Activated T-helper 1 cell treated with anti-CD3 and anti-CD28 coated beads, Interleukin-12 subunit alpha, Interleukin-12 subunit beta, Interleukin-2, Interleukin-4 antibody, amounts not matched to agents 30 ng/mL and 10 ng/mL and 1 ng/mL, durations not matched to agents 14 hours and 24 hours and 36 hours (primary cell): Measurements from ENCODE around the gene AUTS2. TPM values are rescaled to one million over a fixed set of nuclear protein-coding genes. Genes with fewer than 3 reads are reported as not detected.

Experiments
- DNase-seq: peaks from one replicate; pipeline ENCODE4 v3.0.0; 2021; ENCODE audit warnings: low spot score
- H3K27ac Mint-ChIP-seq: one replicate; pipeline ENCODE4 v1.8.0; 2021; ENCODE audit warnings: mild to moderate bottlenecking, mixed read lengths
- H3K27me3 Mint-ChIP-seq: one replicate; pipeline ENCODE4 v1.8.0; 2022; ENCODE audit warnings: mild to moderate bottlenecking, moderate library complexity, mixed read lengths; ENCODE audit not compliant: insufficient read depth
- H3K36me3 Mint-ChIP-seq: one replicate; pipeline ENCODE4 v1.8.0; 2021; ENCODE audit warnings: low read depth, mixed read lengths
- H3K4me1 Mint-ChIP-seq: one replicate; pipeline ENCODE4 v1.8.0; 2021; ENCODE audit warnings: low read depth, mixed read lengths
- H3K4me3 Mint-ChIP-seq: one replicate; pipeline ENCODE4 v1.8.0; 2021; ENCODE audit warnings: mild to moderate bottlenecking, moderate library complexity, mixed read lengths
- H3K9me3 Mint-ChIP-seq: one replicate; pipeline ENCODE4 v1.8.0; 2021; ENCODE audit warnings: mixed read lengths
- intact Hi-C: fragments of 100-400 bp; cut with micrococcal nuclease; formaldehyde crosslinking; loops from one replicate; pipeline ENCODE4 v1.15.1; 2024
- total RNA-seq: library from RNA; stranded (reverse); gene quantifications from 2 replicates; pipeline ENCODE4 v1.2.3, GENCODE V29; 2022

AUTS2 gene
- total RNA-seq, 1 donor from 2014 or later, result 2.7 TPM

DNA sequence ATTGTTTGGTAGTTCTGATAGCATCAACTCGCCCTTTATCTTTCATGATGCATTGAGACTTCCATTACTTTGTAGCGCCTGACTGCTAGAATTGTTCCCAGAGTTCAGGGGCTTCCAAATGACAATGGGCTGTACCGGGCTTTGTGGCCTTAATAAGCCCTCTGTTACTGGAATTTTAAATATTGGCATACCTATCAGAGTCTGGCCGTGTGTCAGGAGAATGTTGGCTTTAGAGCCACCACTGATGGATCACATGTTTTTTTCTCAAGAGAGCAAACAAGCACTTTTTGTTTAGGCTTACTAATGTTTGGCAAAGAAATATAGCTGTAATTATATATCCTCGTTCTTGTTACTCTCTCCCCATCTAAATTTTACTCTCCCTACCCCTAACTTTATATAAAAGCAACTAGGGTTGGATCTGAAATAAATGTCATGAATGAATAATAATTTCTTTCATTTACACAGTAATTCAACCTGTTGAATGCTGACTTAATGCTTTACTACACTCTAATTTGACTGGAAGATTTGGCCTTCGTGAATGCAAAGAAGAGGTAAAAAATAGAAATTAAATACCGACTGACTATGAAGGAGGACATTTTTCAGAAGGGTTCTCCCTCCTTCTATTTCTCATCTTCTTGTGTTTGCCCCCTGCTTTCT lies 396.7 kb downstream of the AUTS2 start:
- H3K36me3 Mint-ChIP-seq, result no peaks in the 10 kb centered on the region
- H3K27ac Mint-ChIP-seq, result no peak overlapping the region
- H3K27me3 Mint-ChIP-seq, result no peaks in the 10 kb centered on the region
- H3K4me1 Mint-ChIP-seq, result no peaks in the 10 kb centered on the region
- H3K4me3 Mint-ChIP-seq, result no peak overlapping the region
- H3K9me3 Mint-ChIP-seq, result no peaks in the 10 kb centered on the region
- no peak for DNase-seq
- intact Hi-C loops, result no loop called here

- Mint-ChIP-seq H3K4me1 (no peaks in the 10 kb centered on the region), H3K9me3 (no peaks in the 10 kb centered on the region)
Observed at GRCh38 chr7:69996121-69996520, 397.8 kb downstream of the AUTS2 start.

DNA sequence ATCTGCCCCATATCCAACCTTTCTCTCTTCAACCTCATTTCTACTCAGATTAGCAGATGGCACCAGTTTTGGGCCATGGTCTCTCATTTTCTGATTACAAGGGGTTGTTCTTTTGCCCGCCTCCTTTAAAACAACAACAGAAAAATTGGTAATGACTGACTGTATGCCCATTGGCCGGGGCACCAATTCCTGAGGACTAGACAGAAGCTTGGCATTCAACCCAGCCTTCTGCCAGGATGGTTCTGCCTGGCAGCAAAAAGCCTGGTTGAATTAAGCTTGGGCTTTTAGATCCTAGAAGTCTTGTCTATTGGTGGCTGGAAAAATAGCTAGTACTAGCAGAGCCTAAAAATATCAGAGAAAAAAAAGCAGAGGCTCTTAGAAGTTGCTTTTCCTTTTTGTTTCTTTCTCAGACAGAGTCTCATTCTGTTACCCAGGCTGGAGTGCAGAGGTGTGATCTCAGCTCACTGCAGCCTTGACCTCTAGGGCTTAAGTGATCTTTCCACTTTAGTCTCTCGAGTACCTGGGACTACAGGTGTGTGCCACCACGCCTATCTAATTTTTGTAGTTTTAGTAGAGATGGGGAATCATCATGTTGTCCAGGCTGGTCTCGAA lies 402.6 kb downstream of the AUTS2 start:
- Mint-ChIP-seq H3K4me1 (peaks cover under 1% of the 10 kb centered on the region), H3K27ac (no peak overlapping the region), H3K27me3 (no peaks in the 10 kb centered on the region), H3K36me3 (no peaks in the 10 kb centered on the region), H3K4me3 (no peak overlapping the region), H3K9me3 (no peaks in the 10 kb centered on the region)
- intact Hi-C loops, result no loop called here
- no peak for DNase-seq

More at GRCh38 chr7:69996121-69996520, 397.8 kb downstream of the AUTS2 start:
- H3K27me3 Mint-ChIP-seq, result no peaks in the 10 kb centered on the region
- no peak for DNase-seq
- intact Hi-C loops, result no loop called here
- H3K36me3 Mint-ChIP-seq, result no peaks in the 10 kb centered on the region
- H3K4me3 Mint-ChIP-seq, result no peak overlapping the region
- H3K27ac Mint-ChIP-seq, result no peak overlapping the region

DNA sequence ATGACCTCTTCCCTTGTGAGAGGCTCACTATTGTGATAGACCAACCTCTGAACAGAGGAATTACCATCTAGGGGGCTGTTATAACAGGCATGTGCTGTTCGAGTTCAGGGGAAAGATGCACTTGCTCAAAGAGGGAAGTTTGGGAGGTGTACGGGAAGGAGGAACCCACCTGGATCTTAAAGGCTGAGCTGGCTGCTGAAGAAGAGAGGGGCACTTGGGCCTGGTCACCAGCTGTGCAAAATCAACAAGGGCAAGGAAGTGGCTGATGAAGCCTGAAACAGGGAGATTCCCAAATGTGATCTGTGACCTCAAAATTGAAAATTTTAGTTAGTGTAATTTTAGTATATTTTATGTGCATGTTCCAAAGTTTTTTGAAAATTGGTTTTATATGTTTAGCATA lies 407.2 kb downstream of the AUTS2 start:
- no peak for DNase-seq
- Mint-ChIP-seq H3K27ac (no peak overlapping the region), H3K9me3 (no peaks in the 10 kb centered on the region), H3K4me1 (peaks cover 11% of the 10 kb centered on the region), H3K27me3 (no peaks in the 10 kb centered on the region), H3K4me3 (no peak overlapping the region), H3K36me3 (no peaks in the 10 kb centered on the region)
- intact Hi-C loops, result no loop called here

- intact Hi-C loops, result no loop called here
- H3K27ac Mint-ChIP-seq, result no peak overlapping the region
- no peaks in the 10 kb centered on the region for H3K9me3 Mint-ChIP-seq
- no peaks in the 10 kb centered on the region for H3K36me3 Mint-ChIP-seq
- H3K27me3 Mint-ChIP-seq, result no peaks in the 10 kb centered on the region
- H3K4me1 Mint-ChIP-seq, result peaks cover 11% of the 10 kb centered on the region
- no peak overlapping the region for H3K4me3 Mint-ChIP-seq
- no peak for DNase-seq
Observed at GRCh38 chr7:70005891-70006260, 407.6 kb downstream of the AUTS2 start.

GRCh38 chr7:70006261-70006920 lies 408.1 kb downstream of the AUTS2 start:
- Mint-ChIP-seq H3K27ac (no peak overlapping the region), H3K4me1 (peaks cover 11% of the 10 kb centered on the region), H3K36me3 (no peaks in the 10 kb centered on the region), H3K27me3 (no peaks in the 10 kb centered on the region), H3K4me3 (no peak overlapping the region), H3K9me3 (no peaks in the 10 kb centered on the region)
- intact Hi-C loops, result no loop called here
- DNase-seq, result no peak

GRCh38 chr7:70008466-70008865 lies 410.2 kb downstream of the AUTS2 start:
- Mint-ChIP-seq H3K9me3 (no peaks in the 10 kb centered on the region), H3K4me1 (peaks cover 11% of the 10 kb centered on the region), H3K27ac (no peak overlapping the region), H3K27me3 (no peaks in the 10 kb centered on the region), H3K36me3 (no peaks in the 10 kb centered on the region), H3K4me3 (no peak overlapping the region)
- DNase-seq, result no peak
- intact Hi-C loops, result no loop called here

- Mint-ChIP-seq H3K27me3 (peaks cover 2% of the 10 kb centered on the region), H3K36me3 (no peaks in the 10 kb centered on the region), H3K9me3 (no peaks in the 10 kb centered on the region), H3K4me3 (no peak overlapping the region), H3K27ac (no peak overlapping the region), H3K4me1 (no peaks in the 10 kb centered on the region)
- DNase-seq, result no peak
- intact Hi-C loops, result no loop called here
Observed at GRCh38 chr7:70014472-70015177, 416.4 kb downstream of the AUTS2 start.

DNA sequence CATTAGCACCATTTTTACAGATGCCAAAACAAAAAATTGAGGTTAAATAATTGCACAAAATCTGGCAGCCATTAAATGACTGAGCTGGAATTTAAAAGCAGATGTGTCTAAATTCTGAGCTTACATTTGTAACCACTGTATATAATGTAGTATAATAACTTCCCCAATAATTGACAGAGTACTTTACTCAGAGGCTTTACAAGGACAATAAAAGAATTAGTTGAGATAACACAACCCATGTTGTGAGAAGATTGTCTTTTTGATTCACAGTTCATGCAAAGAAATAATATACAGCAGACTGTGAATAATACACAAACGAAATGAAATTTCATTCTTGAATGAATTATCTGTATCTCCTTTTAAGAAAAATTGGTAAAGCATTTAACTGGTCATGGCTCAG lies 417.1 kb downstream of the AUTS2 start:
- Mint-ChIP-seq H3K27ac (no peak overlapping the region), H3K4me1 (no peaks in the 10 kb centered on the region), H3K9me3 (no peaks in the 10 kb centered on the region), H3K36me3 (no peaks in the 10 kb centered on the region), H3K27me3 (peaks cover 2% of the 10 kb centered on the region), H3K4me3 (no peak overlapping the region)
- DNase-seq, result no peak
- intact Hi-C loops, result no loop called here

DNA sequence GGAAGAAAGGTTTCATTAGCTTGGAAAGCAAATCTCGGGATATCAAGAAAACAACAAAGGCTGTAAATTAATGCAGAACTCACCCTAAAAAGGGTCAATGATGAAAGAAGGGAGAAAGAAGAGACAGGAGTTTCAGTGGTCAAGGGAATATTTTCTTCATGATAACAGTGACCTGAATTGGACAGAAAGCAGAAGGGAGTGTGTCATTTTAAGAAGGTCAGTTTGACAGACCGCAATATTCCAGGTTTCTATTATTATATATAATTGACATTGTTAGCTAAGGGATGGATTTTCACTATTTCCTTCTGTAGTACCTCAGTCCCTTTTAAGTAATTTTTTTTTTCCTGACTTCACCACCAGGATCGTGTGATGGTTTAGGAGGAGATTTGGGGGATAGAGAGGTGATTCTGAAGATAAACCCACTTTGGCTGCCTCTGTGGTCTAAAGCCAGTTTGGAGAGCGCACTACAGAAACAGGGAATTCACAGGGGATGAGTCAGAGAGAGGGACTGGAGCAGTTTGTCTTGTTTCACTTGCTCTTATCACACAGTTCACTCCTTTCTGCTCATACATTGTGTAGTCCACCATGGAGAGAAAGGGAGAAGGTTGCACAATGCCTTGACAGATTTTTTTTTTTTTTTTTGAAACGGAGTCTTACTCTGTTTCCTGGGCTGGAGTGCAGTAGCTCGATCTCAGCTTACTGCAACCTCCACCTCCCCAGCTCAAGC lies 417.9 kb downstream of the AUTS2 start:
- H3K36me3 Mint-ChIP-seq, result no peaks in the 10 kb centered on the region
- no peak for DNase-seq
- H3K9me3 Mint-ChIP-seq, result no peaks in the 10 kb centered on the region
- intact Hi-C loops, result no loop called here
- H3K4me1 Mint-ChIP-seq, result no peaks in the 10 kb centered on the region
- H3K27me3 Mint-ChIP-seq, result peaks cover 2% of the 10 kb centered on the region
- no peak overlapping the region for H3K4me3 Mint-ChIP-seq
- H3K27ac Mint-ChIP-seq, result no peak overlapping the region

DNA sequence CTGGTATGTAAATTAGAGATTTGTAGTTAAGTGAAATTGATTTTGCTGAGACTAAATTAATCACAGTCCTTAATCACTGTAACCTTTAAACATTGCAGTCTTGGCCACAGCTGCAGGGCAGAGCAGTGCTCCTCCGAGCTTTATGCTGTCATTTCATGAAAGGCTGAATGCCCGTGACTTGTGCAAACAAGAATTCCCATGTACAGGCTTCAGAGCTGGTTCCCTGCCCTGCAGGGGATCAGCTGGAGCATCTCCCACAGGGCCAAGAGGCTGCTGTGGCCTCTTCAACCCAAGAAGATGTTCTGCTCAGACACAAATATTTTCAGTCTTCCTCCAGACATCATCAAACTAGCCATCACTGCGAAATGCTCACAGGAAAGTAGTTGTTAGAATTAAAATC lies 419.1 kb downstream of the AUTS2 start:
- intact Hi-C loops, result no loop called here
- no peak overlapping the region for H3K4me3 Mint-ChIP-seq
- DNase-seq, result no peak
- H3K36me3 Mint-ChIP-seq, result no peaks in the 10 kb centered on the region
- no peaks in the 10 kb centered on the region for H3K4me1 Mint-ChIP-seq
- H3K9me3 Mint-ChIP-seq, result no peaks in the 10 kb centered on the region
- peaks cover 2% of the 10 kb centered on the region for H3K27me3 Mint-ChIP-seq
- no peak overlapping the region for H3K27ac Mint-ChIP-seq

DNA sequence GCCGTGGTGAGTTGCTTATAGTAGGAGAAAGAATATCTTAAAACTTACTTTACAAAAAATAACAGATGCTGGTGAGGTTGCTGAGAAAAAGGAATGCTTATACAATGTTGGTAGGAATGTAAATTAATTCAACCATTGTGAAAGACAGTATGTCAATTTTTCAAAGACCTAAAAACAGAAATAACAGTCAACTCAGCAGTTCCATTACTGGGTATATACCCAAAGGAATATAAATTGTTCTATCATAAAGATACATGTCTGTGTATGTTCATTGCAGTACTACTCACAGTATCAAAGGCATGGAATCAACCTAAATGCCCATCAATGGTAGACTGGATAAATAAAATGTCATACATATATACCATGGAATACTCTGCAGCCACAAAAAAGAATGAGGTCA lies 420.4 kb downstream of the AUTS2 start:
- Mint-ChIP-seq H3K4me3 (no peak overlapping the region), H3K4me1 (no peaks in the 10 kb centered on the region), H3K36me3 (no peaks in the 10 kb centered on the region), H3K27me3 (peaks cover 2% of the 10 kb centered on the region), H3K27ac (no peak overlapping the region), H3K9me3 (no peaks in the 10 kb centered on the region)
- intact Hi-C loops, result no loop called here
- no peak for DNase-seq
